Suprapubic skin (tissue), 4 donors: ENCODE results near the gene BPIFA2. TPM values are rescaled to one million over a fixed set of nuclear protein-coding genes. Genes with fewer than 3 reads are reported as not detected.
A peak's percentile ranks its signal among the peaks of the same experiment; 100 is the strongest.

ENCODE experiments used
- DNase-seq, 2 donors: peaks; one replicate each; pipeline ENCODE4 v3.0.0-alpha.2; 2019; ENCODE audit warnings: low spot score in 2 of 2
- H3K27ac ChIP-seq: fragments of 200-600 bp; sonication (generic); one replicate; pipeline ENCODE4 v1.5.1; 2019
- H3K27me3 ChIP-seq: fragments of 200-600 bp; sonication (generic); one replicate; pipeline ENCODE4 v1.5.1; 2019
- H3K36me3 ChIP-seq: fragments of 200-600 bp; sonication (generic); one replicate; pipeline ENCODE4 v1.5.1; 2019
- H3K4me1 ChIP-seq: fragments of 200-600 bp; sonication (generic); one replicate; pipeline ENCODE4 v1.5.1; 2019
- H3K4me3 ChIP-seq: fragments of 200-600 bp; sonication (generic); one replicate; pipeline ENCODE4 v1.5.1; 2019; ENCODE audit warnings: mild to moderate bottlenecking
- H3K9me3 ChIP-seq: fragments of 200-600 bp; sonication (generic); one replicate; pipeline ENCODE4 v1.5.1; 2019
- EP300 ChIP-seq: sonication (generic); formaldehyde crosslinking; IDR thresholded peaks from one replicate; pipeline ENCODE4 v1.6.1; 2017; ENCODE audit warnings: antibody characterized with exemption
- POLR2A ChIP-seq, 2 donors: fragments of 450-650 bp; IDR thresholded peaks; one replicate each; pipeline ENCODE4 v1.6.1; 2017; ENCODE audit warnings: antibody characterized with exemption in 2 of 2, mild to moderate bottlenecking in 2 of 2, moderate library complexity in 2 of 2
- POLR2AphosphoS5 ChIP-seq, 3 donors: sonication (generic); formaldehyde crosslinking; IDR thresholded peaks; one replicate each; pipeline ENCODE4 v1.6.1; 2017; ENCODE audit warnings: antibody characterized with exemption in 3 of 3
- WGBS: methylation state at CpG from one replicate; pipeline ENCODE4 v1.1.5; 2018; 5-methylcytosine and 5-hydroxymethylcytosine counted together
- total RNA-seq, 4 donors: library from RNA; depleted of rRNA; stranded (reverse); fragments of >200 nt; gene quantifications; one replicate each; pipeline ENCODE4 v1.1.0, GENCODE V29; 2016
- TF ChIP-seq, protein P1 (sequence below), 2 donors: fragments of 200-600 bp in 1 of 2; fragments of 450-650 bp in 1 of 2; sonication (generic) in 1 of 2; IDR thresholded peaks; one replicate each; pipeline ENCODE4 v1.5.1; 2016 to 2019; ENCODE audit warnings: antibody characterized with exemption in 2 of 2, mild to moderate bottlenecking in 1 of 2, moderate library complexity in 1 of 2

The BPIFA2 gene
- total RNA-seq, 4 donors from 2014 or later: not detected

DNA sequence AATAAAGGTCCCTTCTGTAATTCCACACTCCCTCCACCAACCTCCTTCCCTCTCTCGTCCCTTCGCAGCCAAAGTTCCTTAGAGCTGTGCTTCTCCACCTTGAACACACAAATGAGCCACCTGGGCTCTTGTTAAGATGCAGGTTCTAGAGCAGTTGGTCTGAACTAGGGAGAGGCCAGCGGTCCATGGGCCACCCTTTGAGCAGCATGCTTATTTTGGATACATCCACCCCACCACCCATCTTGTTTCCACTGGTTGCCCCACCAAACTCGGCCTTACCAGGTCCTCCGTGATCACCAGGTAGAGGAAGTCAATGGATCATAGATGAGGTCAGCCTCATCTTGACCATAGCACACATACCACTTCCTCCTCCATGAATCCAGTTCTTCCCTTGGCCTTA lies 7.3 kb upstream of the BPIFA2 start:
- DNase-seq: no peak
- H3K36me3 ChIP-seq: no peaks in the 10 kb centered on the region
- 81% methylated on average over 5 of the region's 5 CpGs for WGBS

DNA sequence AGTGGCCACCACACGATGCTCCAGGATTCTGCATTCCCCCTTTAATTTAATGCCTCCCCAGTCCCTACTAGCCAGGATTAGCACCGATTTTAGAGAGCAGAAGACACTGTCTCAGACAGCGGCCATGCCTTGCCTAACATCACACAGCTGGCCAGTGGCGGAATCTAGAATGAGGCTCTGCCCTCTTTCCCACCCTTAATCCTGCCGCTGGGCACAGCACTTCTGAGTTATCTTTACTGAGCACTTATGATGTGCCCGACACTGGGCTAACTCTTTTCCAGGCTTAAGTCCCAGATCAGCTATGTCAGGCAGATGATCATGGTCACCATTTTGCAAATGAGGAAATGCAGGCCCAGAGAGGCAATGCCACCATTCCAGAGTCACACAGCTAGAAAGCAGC lies 5.6 kb upstream of the BPIFA2 start:
- no peaks in the 10 kb centered on the region for H3K4me1 ChIP-seq
- peaks cover 19% of the 10 kb centered on the region for H3K27me3 ChIP-seq
- no peak for TF ChIP-seq POLR2AphosphoS5 (IDR thresholded peaks at IDR 0.05)
- TF ChIP-seq POLR2A (IDR thresholded peaks at IDR 0.05): no peak
- no peak for TF ChIP-seq EP300
- TF ChIP-seq, protein P1, sequence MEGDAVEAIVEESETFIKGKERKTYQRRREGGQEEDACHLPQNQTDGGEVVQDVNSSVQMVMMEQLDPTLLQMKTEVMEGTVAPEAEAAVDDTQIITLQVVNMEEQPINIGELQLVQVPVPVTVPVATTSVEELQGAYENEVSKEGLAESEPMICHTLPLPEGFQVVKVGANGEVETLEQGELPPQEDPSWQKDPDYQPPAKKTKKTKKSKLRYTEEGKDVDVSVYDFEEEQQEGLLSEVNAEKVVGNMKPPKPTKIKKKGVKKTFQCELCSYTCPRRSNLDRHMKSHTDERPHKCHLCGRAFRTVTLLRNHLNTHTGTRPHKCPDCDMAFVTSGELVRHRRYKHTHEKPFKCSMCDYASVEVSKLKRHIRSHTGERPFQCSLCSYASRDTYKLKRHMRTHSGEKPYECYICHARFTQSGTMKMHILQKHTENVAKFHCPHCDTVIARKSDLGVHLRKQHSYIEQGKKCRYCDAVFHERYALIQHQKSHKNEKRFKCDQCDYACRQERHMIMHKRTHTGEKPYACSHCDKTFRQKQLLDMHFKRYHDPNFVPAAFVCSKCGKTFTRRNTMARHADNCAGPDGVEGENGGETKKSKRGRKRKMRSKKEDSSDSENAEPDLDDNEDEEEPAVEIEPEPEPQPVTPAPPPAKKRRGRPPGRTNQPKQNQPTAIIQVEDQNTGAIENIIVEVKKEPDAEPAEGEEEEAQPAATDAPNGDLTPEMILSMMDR (IDR thresholded peaks at IDR 0.05): no peak
- H3K9me3 ChIP-seq: no peaks in the 10 kb centered on the region
- no peak overlapping the region for H3K27ac ChIP-seq
- H3K4me3 ChIP-seq: no peak overlapping the region
- DNase-seq: no peak
- H3K36me3 ChIP-seq: no peaks in the 10 kb centered on the region
- WGBS: 87% methylated on average over 6 of the region's 6 CpGs

More for the DNA sequence above, 7.3 kb upstream of the BPIFA2 start:
- no peak overlapping the region for H3K4me3 ChIP-seq
- no peak for TF ChIP-seq POLR2A (IDR thresholded peaks at IDR 0.05)
- TF ChIP-seq EP300: no peak
- TF ChIP-seq, protein P1 (IDR thresholded peaks at IDR 0.05): no peak
- no peak for TF ChIP-seq POLR2AphosphoS5 (IDR thresholded peaks at IDR 0.05)
- peaks cover 26% of the 10 kb centered on the region for H3K27me3 ChIP-seq
- no peak overlapping the region for H3K27ac ChIP-seq
- H3K9me3 ChIP-seq: no peaks in the 10 kb centered on the region
- H3K4me1 ChIP-seq: no peaks in the 10 kb centered on the region

DNA sequence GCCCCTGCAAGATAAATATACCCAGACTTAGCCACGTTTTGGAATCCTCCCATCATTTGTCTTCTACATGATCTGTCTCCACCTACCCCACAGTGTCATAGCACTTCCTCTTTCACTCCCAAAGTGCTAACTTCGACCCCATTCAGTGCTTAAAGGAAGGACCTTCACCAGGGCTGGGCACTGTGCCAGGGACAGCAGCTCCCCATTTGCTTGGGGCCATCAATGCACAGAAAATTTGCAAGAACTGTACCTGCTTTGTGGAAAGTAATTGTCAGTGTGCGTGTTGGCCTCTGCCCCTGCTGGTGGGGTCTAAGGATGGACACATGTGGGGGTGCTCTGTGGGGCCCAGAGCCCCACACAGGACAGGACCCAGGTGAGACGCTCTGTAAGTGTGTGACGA lies 5.2 kb upstream of the BPIFA2 start:
- Histone ChIP-seq H3K4me3 (no peak overlapping the region), H3K36me3 (no peaks in the 10 kb centered on the region), H3K27ac (no peak overlapping the region), H3K4me1 (no peaks in the 10 kb centered on the region), H3K9me3 (no peaks in the 10 kb centered on the region), H3K27me3 (peaks cover 20% of the 10 kb centered on the region)
- DNase-seq: peak in 1 of 2 donors; percentile 47
- TF ChIP-seq, protein P1 (IDR thresholded peaks at IDR 0.05): no peak
- TF ChIP-seq EP300 (no peak), POLR2A (IDR thresholded peaks at IDR 0.05) (no peak), POLR2AphosphoS5 (IDR thresholded peaks at IDR 0.05) (no peak)
- 44% methylated on average over 5 of the region's 5 CpGs for WGBS

DNA sequence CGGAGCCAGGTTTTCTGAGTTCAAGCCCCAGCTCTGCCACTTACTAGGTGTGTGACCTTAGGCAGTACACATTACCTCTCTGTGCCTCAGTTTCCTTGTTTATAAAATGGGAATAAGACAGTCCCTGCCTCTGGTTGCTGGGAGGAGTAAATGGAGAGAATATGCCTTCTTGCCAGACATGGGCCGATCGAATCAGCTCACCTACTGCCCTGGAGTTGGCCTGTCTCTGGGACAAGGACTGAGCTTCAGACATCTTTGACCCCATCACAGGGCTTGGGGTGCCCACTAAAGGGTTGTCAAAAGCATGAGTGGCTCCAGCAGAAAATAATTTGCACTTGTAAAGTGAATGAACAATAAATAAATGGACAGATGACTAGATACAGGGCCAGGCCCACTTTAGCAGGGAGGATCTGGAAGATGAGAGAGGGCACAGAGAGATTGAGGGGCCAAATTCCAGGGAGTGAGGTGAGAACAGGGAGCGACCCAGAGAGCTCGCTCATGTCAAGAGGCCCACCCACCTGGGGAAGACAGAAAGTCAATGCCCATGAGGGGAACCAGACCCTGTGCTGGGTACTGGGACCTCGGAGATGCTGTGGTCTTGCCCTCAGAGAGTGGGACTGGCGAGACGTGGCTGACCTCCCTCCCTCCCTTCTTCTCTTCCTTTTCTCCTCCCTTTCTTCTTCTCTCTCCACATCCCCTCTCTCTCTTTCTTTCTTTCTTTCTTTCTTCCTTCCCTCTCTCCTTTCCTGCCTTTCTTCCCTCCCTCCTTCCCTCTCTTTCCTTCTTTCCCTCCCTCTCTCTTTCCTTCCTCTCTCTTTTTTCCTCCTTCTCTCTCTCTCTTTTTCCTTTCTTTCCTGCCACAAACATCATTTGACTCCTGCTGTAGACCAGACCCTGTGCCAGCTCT lies 3.9 kb upstream of the BPIFA2 start:
- H3K27ac ChIP-seq: no peak overlapping the region
- no peaks in the 10 kb centered on the region for H3K4me1 ChIP-seq
- H3K27me3 ChIP-seq: peaks cover 20% of the 10 kb centered on the region
- peak in 1 of 2 donors; percentile 32 for DNase-seq
- TF ChIP-seq POLR2AphosphoS5 (IDR thresholded peaks at IDR 0.05): no peak
- 81% methylated on average over 8 of the region's 8 CpGs for WGBS
- no peaks in the 10 kb centered on the region for H3K36me3 ChIP-seq
- H3K9me3 ChIP-seq: no peaks in the 10 kb centered on the region
- H3K4me3 ChIP-seq: no peak overlapping the region

DNA sequence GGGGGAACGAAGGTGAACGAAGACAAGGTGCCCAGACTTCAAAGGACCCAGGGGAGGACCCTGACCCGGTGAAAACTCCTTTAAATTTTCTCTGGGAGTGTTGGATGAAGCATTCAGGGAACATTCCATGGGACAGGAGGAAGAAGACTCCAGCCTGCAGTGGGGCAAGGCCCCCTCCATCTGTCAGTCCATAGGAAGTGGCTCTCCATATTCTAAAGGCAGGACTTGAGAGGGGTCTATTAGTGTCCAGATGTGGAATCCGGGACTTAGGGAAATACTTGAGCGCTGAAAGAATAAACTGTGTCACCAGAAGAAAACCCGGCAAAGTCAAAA lies 3.2 kb upstream of the BPIFA2 start:
- Histone ChIP-seq H3K36me3 (no peaks in the 10 kb centered on the region), H3K27ac (no peak overlapping the region), H3K9me3 (no peaks in the 10 kb centered on the region), H3K27me3 (peaks cover 20% of the 10 kb centered on the region), H3K4me1 (no peaks in the 10 kb centered on the region), H3K4me3 (no peak overlapping the region)
- DNase-seq: no peak
- TF ChIP-seq POLR2A (IDR thresholded peaks at IDR 0.05) (no peak), EP300 (no peak), POLR2AphosphoS5 (IDR thresholded peaks at IDR 0.05) (no peak)
- TF ChIP-seq, protein P1 (IDR thresholded peaks at IDR 0.05): no peak
- WGBS: 64% methylated on average over 6 of the region's 6 CpGs
